ENCODE measurements around the gene PCSK4.

DNA sequence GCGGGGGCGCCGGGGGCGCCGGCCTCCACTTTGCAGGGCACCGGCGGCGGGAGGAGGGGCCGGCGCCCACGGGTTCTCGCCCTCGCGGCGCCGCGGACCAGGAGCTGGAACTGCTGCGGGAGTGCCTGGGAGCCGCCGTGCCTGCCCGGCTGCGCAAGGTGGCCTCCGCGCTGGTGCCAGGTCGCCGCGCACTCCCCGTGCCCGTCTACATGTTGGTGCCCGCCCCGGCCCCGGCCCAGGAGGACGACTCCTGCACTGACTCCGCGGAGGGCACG is 23.0 kb downstream of the PCSK4 start:
- TF ChIP-seq, protein P1, sequence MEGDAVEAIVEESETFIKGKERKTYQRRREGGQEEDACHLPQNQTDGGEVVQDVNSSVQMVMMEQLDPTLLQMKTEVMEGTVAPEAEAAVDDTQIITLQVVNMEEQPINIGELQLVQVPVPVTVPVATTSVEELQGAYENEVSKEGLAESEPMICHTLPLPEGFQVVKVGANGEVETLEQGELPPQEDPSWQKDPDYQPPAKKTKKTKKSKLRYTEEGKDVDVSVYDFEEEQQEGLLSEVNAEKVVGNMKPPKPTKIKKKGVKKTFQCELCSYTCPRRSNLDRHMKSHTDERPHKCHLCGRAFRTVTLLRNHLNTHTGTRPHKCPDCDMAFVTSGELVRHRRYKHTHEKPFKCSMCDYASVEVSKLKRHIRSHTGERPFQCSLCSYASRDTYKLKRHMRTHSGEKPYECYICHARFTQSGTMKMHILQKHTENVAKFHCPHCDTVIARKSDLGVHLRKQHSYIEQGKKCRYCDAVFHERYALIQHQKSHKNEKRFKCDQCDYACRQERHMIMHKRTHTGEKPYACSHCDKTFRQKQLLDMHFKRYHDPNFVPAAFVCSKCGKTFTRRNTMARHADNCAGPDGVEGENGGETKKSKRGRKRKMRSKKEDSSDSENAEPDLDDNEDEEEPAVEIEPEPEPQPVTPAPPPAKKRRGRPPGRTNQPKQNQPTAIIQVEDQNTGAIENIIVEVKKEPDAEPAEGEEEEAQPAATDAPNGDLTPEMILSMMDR (conservative IDR thresholded peaks at IDR 0.05; ENCODE audit: low read length): no peak
- no peak for TF ChIP-seq EZH2phosphoT487 (IDR thresholded peaks at IDR 0.05; ENCODE audit: borderline replicate concordance, low read depth, low read length)

Measured in OCI-LY7 (cell line).